ENCODE measurements around the gene CDC42EP5.

DNA sequence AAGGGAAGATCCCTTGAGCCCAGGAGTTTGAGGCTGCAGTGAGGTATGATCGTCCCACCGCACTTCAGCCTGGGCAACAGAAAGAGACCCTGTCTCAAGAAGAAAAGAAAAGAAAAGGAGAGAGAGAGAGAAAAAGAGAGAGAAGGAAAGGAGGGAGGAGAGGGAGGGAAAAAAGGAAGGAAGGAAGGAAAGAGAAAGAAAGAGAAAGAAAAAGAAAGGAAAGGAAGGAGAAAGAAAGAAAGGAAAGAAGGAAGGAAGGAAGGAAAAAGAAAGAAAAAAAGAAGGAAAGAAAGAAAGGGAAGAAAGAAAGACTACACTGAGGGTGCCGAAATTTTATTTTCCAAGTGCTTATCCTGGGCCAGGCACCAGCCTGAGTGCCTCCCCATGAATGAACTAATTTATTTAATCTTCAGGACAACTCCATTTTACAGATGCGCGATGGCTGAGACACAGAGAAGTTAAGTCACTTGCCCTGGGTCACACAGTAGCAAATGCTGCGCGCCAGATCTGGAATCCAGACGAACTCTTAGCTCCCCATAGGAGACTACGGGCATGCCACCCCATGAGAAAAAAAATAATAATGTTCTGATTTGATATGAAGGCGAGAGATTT, 2.7 kb downstream of the CDC42EP5 start:
- TF ChIP-seq, protein P1, sequence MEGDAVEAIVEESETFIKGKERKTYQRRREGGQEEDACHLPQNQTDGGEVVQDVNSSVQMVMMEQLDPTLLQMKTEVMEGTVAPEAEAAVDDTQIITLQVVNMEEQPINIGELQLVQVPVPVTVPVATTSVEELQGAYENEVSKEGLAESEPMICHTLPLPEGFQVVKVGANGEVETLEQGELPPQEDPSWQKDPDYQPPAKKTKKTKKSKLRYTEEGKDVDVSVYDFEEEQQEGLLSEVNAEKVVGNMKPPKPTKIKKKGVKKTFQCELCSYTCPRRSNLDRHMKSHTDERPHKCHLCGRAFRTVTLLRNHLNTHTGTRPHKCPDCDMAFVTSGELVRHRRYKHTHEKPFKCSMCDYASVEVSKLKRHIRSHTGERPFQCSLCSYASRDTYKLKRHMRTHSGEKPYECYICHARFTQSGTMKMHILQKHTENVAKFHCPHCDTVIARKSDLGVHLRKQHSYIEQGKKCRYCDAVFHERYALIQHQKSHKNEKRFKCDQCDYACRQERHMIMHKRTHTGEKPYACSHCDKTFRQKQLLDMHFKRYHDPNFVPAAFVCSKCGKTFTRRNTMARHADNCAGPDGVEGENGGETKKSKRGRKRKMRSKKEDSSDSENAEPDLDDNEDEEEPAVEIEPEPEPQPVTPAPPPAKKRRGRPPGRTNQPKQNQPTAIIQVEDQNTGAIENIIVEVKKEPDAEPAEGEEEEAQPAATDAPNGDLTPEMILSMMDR (IDR thresholded peaks at IDR 0.05) = no peak
- TF ChIP-seq EP300 (IDR thresholded peaks at IDR 0.05; ENCODE audit: borderline replicate concordance in 1 of 2, low read depth in 1 of 2, low read length in 1 of 2) (no peak), USF2 (IDR thresholded peaks at IDR 0.05; ENCODE audit: borderline replicate concordance, low read depth, low read length) (no peak)
